ENCODE measurements around the gene LAMA2. TPM values are rescaled to one million over a fixed set of nuclear protein-coding genes. Genes with fewer than 3 reads are reported as not detected.

LAMA2 gene
- total RNA-seq, 1 experiment from 2014 or later = 8.2 TPM

GRCh38 chr6:129238991-129239390 lies 356.1 kb downstream of the LAMA2 start:
- no peak overlapping the region for H3K4me2 ChIP-seq (ENCODE audit: low read length)
- H2AFZ ChIP-seq (ENCODE audit: low read depth, low read length, poor library complexity, severe bottlenecking) = no peak overlapping the region
- no peaks in the 10 kb centered on the region for H3K27me3 ChIP-seq (ENCODE audit: insufficient read depth, low read length)
- RAD21 ChIA-PET (ENCODE audit: low non-redundant PET in 1 of 2, low total read pairs in 2 of 2, uncharacterized antibody in 2 of 2, unreplicated experiment in 2 of 2) = interaction anchor here in 1 of 2 experiments (1.3 kb wide), 1 partner anchor 431 kb away, joined by 3 read pairs; no protein-coding TSS in a partner anchor
- intact Hi-C loops (cut with micrococcal nuclease) = no loop called here
- H4K20me1 ChIP-seq (ENCODE audit: insufficient read depth) = no peaks in the 10 kb centered on the region
- DNase-seq (ENCODE audit: low read depth, low spot score) = no peak
- H3K9ac ChIP-seq (ENCODE audit: low read length) = no peak overlapping the region
- no TSS peak for BruUV-seq (replicated peaks)
- H3K27ac ChIP-seq (ENCODE audit: low read depth, low read length) = no peak overlapping the region
- CTCF ChIA-PET = interaction anchor here (1.3 kb wide), 1 partner anchor 13 kb away, joined by 4 read pairs; no protein-coding TSS in a partner anchor
- H3K4me1 ChIP-seq (ENCODE audit: control insufficient read depth in 1 of 2, insufficient read depth in 2 of 2, low read length in 2 of 2) = no peaks in the 10 kb centered on the region
- no peak overlapping the region for H3K4me3 ChIP-seq (replicated peaks in 1 of 2; ENCODE audit: low read depth in 1 of 2, low read length in 2 of 2)
- H3K79me2 ChIP-seq (ENCODE audit: insufficient read depth, low read length) = no peaks in the 10 kb centered on the region
- ATAC-seq = no peak
- H3K9me2 ChIP-seq (ENCODE audit: insufficient read depth) = no peaks in the 10 kb centered on the region
- no peaks in the 10 kb centered on the region for H3K36me3 ChIP-seq (ENCODE audit: control insufficient read depth in 1 of 2, insufficient read depth in 2 of 2, low read length in 2 of 2)
- TF ChIP-seq ATF3 (IDR thresholded peaks at IDR 0.05) (no peak), YY1 (IDR thresholded peaks at IDR 0.05; ENCODE audit: extremely low read depth, insufficient replicate concordance, low read depth, low read length) (no peak), CTCF (IDR thresholded peaks at IDR 0.05 in 2 of 3, conservative IDR thresholded peaks at IDR 0.05 in 1 of 3; ENCODE audit: borderline replicate concordance in 1 of 3, insufficient read depth in 1 of 3, low read depth in 2 of 3, low read length in 2 of 3) (no peak), SIN3A (IDR thresholded peaks at IDR 0.05; ENCODE audit: low read depth) (no peak), FOSL1 (IDR thresholded peaks at IDR 0.05; ENCODE audit: low read depth) (no peak), EZH2 (IDR thresholded peaks at IDR 0.05) (no peak), SRF (IDR thresholded peaks at IDR 0.05; ENCODE audit: low read depth) (no peak), EGR1 (IDR thresholded peaks at IDR 0.05; ENCODE audit: low read depth) (no peak), RAD21 (IDR thresholded peaks at IDR 0.05; ENCODE audit: low read depth) (no peak)
- POLR2A ChIA-PET = no interaction called here
- no peaks in the 10 kb centered on the region for H3K9me3 ChIP-seq (ENCODE audit: control insufficient read depth in 1 of 2, insufficient read depth in 1 of 2, low read depth in 1 of 2, low read length in 2 of 2)
